GM12872 (cell line): ENCODE measurements around the gene RBBP8NL.

Experiments
- TF ChIP-seq, protein P1 (sequence below): IDR thresholded peaks from 3 replicates; pipeline ENCODE4 v1.5.1; 2011; ENCODE audit warnings: low read depth, mild to moderate bottlenecking, low read length, moderate library complexity; ENCODE audit not compliant: insufficient read depth

The RBBP8NL gene

GRCh38 chr20:62401331-62401779, 26.0 kb downstream of the RBBP8NL start:
- TF ChIP-seq, protein P1, sequence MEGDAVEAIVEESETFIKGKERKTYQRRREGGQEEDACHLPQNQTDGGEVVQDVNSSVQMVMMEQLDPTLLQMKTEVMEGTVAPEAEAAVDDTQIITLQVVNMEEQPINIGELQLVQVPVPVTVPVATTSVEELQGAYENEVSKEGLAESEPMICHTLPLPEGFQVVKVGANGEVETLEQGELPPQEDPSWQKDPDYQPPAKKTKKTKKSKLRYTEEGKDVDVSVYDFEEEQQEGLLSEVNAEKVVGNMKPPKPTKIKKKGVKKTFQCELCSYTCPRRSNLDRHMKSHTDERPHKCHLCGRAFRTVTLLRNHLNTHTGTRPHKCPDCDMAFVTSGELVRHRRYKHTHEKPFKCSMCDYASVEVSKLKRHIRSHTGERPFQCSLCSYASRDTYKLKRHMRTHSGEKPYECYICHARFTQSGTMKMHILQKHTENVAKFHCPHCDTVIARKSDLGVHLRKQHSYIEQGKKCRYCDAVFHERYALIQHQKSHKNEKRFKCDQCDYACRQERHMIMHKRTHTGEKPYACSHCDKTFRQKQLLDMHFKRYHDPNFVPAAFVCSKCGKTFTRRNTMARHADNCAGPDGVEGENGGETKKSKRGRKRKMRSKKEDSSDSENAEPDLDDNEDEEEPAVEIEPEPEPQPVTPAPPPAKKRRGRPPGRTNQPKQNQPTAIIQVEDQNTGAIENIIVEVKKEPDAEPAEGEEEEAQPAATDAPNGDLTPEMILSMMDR: no peak

- TF ChIP-seq, protein P1: no peak
These were observed 26.8 kb downstream of the RBBP8NL start for GRCh38 chr20:62400541-62400940.

- TF ChIP-seq, protein P1: no peak
These were observed 27.3 kb downstream of the RBBP8NL start for GRCh38 chr20:62400021-62400420.

GRCh38 chr20:62398120-62398821, 29.1 kb downstream of the RBBP8NL start:
- TF ChIP-seq, protein P1: no peak

DNA sequence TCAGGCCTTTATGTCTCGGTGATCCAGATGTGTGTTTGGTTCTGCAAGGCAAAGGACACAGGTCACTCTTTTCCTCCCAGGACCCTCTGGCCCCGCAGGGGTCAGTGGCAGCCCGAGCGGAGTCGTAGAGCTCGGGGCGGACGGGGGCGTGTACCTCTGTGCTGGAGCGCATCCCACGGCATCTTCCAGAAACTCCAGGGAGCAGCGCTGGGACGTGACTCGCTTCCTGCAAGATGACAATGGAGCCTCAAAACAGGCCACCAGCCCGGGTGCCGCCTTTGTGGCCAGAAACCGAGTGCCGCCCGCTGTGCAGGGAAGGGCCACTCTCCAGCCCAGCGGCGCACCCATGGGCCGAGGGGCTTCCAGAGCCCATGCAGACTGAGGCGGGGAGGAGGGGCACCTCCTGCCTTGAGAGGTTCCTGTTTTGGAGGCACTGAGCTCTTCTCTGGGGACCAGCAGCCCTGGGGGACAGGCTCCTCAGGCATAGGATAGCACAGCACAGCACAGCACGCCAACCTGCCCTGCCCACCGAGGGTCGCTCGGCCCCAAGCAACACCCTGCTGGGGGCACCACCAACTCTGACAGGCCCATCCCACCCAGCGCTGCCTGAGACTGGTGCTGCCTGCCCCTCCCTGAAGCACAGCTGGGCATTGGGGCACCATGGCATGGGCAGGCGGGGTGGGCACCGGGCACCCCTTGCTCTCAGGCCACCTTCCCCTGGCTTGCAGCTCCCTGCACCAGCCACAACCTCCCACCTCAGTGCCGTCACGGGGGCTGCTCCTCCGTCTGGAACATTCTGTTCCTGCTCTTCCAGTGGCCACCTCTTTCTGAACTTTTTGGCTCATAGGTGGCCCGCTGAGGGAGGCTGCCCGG, 30.7 kb downstream of the RBBP8NL start:
- TF ChIP-seq, protein P1: no peak

DNA sequence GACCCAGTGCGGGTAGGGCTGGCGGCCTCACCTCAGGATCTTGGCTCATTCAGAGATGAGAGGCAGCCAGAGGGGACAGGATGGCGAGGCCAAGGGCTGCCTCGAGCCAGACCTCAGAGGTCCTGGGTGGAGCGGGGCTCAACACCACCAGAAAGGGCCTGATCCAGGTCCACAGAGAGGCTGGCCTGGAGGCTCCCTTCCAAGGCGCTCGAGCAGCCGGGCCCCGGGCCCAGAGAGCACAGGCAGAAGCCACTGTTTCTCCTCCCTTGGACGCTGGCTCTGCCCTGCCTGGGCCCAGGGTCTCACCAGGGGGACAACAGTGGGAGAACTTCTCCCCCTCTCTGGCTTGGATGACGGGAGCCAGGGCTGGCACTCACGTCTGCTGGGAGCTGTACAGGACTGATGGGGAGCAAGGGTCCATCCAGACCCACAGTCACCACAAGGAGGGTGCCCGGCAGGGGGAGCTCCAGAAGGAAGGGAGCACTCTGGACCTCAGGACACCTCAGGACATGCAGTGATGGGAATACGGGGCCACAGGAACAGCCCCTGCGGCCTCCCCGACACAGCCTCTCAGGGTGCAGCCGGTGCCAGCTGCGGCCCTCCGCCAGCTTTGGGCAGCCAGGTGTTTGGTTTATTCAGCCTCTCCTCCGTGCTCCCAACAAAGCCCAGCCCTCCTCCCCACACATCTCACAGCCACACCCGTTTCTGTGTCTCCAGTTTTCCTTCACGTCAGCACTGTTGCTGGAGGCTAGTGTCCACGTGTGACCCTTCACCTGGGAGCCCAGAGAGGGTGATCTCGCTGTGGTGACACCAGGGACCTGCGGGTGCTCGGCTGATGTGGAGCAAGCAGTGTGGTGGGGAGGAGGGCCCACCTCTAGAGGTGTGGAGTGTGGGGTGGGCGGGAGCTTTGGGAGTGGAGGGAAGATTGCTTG, 31.8 kb downstream of the RBBP8NL start:
- TF ChIP-seq, protein P1: peak; percentile 11; the same call in 1 of the 3 replicates
